Stimulated activated naive CD4-positive, alpha-beta T cell (primary cell): ENCODE data around the gene SDK1.

ENCODE experiments used
- DNase-seq, 6 experiments: peaks; one replicate each; lab custom pipeline; 2025; lab: John Stamatoyannopoulos, UW

The SDK1 gene

GRCh38 chr7:3991731-3992231 lies 690.7 kb downstream of the SDK1 start:
- no peak for DNase-seq

- no peak for DNase-seq
Observed at GRCh38 chr7:3992841-3993240, 691.8 kb downstream of the SDK1 start.

GRCh38 chr7:3994764-3995163 lies 693.7 kb downstream of the SDK1 start:
- no peak for DNase-seq

GRCh38 chr7:3995187-3995586 lies 694.1 kb downstream of the SDK1 start:
- DNase-seq = no peak

- no peak for DNase-seq
Observed at GRCh38 chr7:3998060-3998459, 697.0 kb downstream of the SDK1 start.

GRCh38 chr7:4000139-4000538 lies 699.1 kb downstream of the SDK1 start:
- no peak for DNase-seq

DNA sequence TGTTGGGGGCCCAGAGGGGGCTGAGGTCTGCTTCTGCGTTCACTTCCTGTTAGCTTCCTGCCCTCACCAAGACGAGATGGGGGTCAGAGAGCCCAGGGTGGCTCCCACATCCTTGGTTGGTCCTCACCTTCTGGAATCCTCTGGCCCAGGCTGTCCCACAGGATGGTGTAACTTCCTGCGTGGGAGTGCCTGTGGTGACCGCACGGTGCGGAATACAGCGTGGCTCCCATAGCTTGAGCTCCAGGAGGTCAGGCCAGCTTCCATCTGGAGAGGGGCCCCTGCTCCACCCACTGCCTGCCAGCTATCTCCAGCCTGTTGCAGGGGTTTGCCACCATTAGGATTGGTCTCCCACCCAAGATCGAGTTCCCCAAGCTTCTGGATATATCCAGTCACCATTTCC lies 699.9 kb downstream of the SDK1 start:
- DNase-seq = no peak

GRCh38 chr7:4001742-4002141 lies 700.7 kb downstream of the SDK1 start:
- DNase-seq = no peak

- DNase-seq = no peak
Observed at GRCh38 chr7:4003503-4003902, 702.5 kb downstream of the SDK1 start.

GRCh38 chr7:4006687-4007086 lies 705.6 kb downstream of the SDK1 start:
- DNase-seq = no peak

GRCh38 chr7:4009211-4010060 lies 708.4 kb downstream of the SDK1 start:
- DNase-seq = no peak

- DNase-seq = no peak
Observed at GRCh38 chr7:4010061-4010605, 709.1 kb downstream of the SDK1 start.

DNA sequence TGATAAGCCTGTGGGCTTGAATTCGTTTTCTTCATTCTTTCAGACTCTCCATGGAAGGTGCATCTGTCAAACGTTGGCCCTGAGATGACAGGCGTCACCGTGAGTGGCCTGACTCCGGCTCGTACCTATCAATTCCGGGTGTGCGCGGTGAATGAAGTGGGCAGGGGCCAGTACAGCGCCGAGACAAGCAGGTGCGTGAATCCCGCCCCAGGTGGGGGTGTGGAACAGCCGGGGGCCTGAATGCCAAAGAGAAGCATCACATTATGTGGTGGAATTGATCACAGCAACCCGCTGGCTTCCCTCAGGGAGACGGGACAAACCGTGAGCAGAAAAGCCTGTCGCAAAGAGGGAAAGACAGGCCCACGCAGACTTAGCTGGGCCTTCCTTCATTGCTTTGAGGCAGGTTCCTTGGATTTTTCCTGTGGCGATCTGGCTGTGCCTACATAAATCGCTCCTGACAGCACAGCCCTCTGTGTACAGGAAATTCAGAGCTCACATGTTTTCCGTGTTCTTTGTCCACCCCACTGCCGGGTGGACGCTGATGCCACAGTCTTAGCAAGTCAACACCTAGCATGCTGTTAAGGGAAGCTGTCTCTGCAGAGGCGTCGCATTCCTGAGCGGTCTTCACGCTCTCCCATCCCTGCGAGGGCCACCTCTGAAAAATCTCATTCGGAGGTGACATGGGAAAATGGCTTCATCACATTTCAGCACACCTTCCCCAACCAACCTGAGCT lies 710.0 kb downstream of the SDK1 start:
- no peak for DNase-seq

DNA sequence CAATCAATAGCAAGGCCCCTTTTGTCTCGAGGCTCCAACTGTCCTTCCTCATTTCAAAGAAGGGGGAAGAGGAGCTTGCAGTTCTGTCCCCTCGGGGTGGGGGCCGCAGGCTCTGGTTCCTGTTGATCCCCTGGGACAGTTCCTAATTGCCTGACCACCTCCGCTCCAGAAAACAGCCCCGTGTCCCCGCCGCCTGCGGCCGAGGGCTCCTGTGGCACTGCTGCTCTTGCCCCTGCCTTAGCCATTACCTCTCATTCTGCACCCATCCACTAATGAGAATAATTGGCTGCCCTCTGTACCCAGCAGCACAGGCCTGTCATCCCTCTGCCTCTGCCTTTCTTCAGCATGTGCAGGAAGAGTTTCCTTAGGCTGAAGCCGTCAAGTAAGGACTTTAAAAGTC lies 712.7 kb downstream of the SDK1 start:
- DNase-seq = no peak

DNA sequence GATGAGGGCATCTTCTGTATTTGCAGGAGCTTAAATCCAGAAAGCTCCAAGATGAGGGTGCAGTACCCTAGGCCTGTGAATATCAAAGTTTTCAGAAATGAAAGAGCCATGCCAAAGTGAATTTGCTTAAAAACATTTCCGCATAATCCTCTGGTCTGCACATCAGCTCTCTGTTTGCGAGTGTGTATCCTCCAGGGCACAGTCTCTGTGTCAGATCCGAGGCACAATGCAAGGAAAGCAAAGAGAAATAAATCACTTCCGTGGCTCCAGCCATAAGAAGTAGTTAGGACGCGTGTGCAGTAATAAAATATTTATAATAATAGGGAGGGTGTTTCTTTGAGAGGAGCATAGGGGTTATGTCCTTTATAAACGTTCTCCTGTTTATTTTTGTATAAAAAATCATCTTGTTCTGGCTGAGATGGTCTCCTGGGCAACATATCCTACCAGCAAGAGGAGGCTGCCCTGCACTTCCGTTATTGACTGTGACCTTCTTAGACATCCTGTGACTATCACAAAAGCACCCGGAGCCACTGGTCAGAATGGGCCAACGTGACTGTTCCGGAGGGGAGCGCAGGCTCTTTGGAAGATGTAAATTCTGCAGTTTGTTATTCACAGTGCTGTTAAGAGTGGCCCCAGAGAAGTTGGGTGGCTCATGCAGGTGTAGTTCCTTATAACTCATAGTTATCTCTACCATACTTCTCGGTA lies 713.4 kb downstream of the SDK1 start:
- no peak for DNase-seq

GRCh38 chr7:4015371-4015770 lies 714.3 kb downstream of the SDK1 start:
- DNase-seq = no peak

DNA sequence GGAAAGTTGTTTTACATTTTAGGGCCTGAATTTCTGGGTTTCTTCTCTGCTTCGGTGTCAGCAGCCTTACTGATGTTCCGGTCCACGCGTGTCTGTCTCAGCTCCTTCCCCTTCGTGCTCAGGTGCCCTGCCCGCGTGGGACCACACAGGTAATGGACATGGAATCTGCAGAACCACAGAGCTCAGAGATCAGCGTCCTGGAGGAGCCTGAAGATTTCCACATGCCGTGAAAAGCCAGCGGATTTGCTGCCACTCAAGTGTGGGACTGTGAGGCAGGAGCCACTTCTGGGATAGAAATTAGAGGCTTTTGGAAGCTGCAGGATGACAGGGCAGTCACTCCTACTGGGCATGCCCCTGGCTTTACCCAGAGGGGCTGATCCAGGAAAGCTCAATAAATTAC lies 714.9 kb downstream of the SDK1 start:
- no peak for DNase-seq

GRCh38 chr7:4017081-4017480 lies 716.0 kb downstream of the SDK1 start:
- DNase-seq = no peak

- DNase-seq = no peak
Observed at GRCh38 chr7:4017785-4018184, 716.7 kb downstream of the SDK1 start.

GRCh38 chr7:4018601-4019316 lies 717.7 kb downstream of the SDK1 start:
- DNase-seq = no peak

DNA sequence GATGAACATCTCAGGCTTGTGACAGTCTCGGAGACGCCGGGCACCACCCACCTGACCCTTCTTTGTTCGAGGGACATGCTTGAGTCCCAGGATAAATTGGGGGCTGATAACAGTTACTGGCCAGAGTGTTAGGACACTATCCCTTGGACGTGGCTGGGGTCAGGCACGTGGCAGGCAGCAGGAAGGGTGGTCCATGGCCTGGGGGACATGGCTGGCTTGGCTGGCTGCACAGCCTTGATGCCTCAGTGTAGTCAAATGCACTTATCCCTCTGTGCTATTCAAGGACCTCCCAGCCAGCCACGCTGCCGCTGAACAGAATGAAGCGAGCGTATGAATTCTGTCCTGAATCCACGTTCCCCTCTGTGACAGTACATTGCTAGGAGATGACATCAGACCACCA lies 719.0 kb downstream of the SDK1 start:
- no peak for DNase-seq

GRCh38 chr7:4021413-4021812 lies 720.4 kb downstream of the SDK1 start:
- DNase-seq = no peak
